HEK293T (cell line): ENCODE measurements around the gene CAMKMT.

Experiments
- ARNT ChIP-seq: fragments of 450-650 bp; IDR thresholded peaks from 2 replicates; pipeline ENCODE4 v1.6.1; 2017; ENCODE audit warnings: mild to moderate bottlenecking
- CTBP1 ChIP-seq: fragments of 450-650 bp; IDR thresholded peaks from 2 replicates; pipeline ENCODE4 v1.6.1; 2016; ENCODE audit warnings: borderline replicate concordance
- ELF4 ChIP-seq: fragments of 450-650 bp; IDR thresholded peaks from 2 replicates; pipeline ENCODE4 v1.6.1; 2017; ENCODE audit warnings: antibody characterized with exemption
- FOXK2 ChIP-seq: fragments of 450-650 bp; IDR thresholded peaks from 2 replicates; pipeline ENCODE4 v1.6.1; 2016; ENCODE audit warnings: mild to moderate bottlenecking
- L3MBTL2 ChIP-seq: fragments of 450-650 bp; conservative IDR thresholded peaks from 2 replicates; pipeline ENCODE4 v1.6.1; 2016; ENCODE audit warnings: mild to moderate bottlenecking
- LEF1 ChIP-seq: fragments of 450-650 bp; IDR thresholded peaks from 2 replicates; pipeline ENCODE4 v1.6.1; 2017; ENCODE audit warnings: mild to moderate bottlenecking, borderline replicate concordance
- SP1 ChIP-seq: fragments of 450-650 bp; IDR thresholded peaks from 2 replicates; pipeline ENCODE4 v1.6.1; 2017
- TARDBP ChIP-seq: fragments of 450-650 bp; IDR thresholded peaks from 2 replicates; pipeline ENCODE4 v1.6.1; 2016
- ZNF384 ChIP-seq: fragments of 450-650 bp; IDR thresholded peaks from 2 replicates; pipeline ENCODE4 v1.6.1; 2016

DNA sequence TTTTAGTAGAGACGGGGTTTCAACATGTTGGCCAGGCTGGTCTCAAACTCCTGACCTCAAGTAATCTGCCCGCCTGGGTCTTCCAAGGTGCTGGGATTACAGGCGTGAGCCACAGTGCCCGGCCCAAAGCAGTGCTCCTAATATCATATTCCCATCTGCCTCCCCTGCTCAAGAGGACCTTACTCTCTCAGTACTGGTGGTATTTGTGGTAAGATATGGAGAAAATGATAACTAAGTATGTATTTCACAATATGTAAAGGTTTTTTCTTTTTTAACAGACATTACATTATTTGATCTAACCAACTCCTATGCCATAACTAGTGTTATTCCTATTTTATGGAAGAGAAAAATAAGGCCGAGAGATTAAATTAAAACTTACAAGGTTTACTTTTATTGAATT lies 201.0 kb downstream of the CAMKMT start:
- TF ChIP-seq ELF4 (no peak), LEF1 (no peak), ZNF384 (no peak), ARNT (no peak), TARDBP (no peak), L3MBTL2 (no peak), FOXK2 (no peak), CTBP1 (no peak), SP1 (no peak)
